GM10248 (cell line): ENCODE results near the gene SFMBT2.

Experiments
- CTCF ChIA-PET: fragments of 300-600 bp; sonication (Branson Sonifier 250); formaldehyde crosslinking; extraction: SDS; loops from one replicate; lab custom pipeline; 2021; ENCODE audit warnings: antibody characterized with exemption; lab: Yijun Ruan, JAX
- POLR2A ChIA-PET: fragments of 350-650 bp; sonication (Branson Sonifier 250); formaldehyde crosslinking; extraction: SDS; loops from one replicate; lab custom pipeline; 2020; ENCODE audit warnings: antibody characterized with exemption; lab: Yijun Ruan, JAX
- DNase-seq: peaks from one replicate; pipeline ENCODE4 v3.0.0; 2012; ENCODE audit errors: extremely low spot score
- CTCF ChIP-seq: IDR thresholded peaks from 2 replicates; pipeline ENCODE4 v1.5.1; 2012; ENCODE audit warnings: mild to moderate bottlenecking, low read depth; ENCODE audit errors: extremely low read depth, missing control alignments, control extremely low read depth

The SFMBT2 gene

GRCh38 chr10:7152982-7153381 lies 257.9 kb downstream of the SFMBT2 start:
- DNase-seq = no peak
- POLR2A ChIA-PET = no interaction called here
- no peak for TF ChIP-seq CTCF
- CTCF ChIA-PET = interaction anchor here (1.1 to 1.3 kb wide), 3 partner anchors 10 to 21 kb away, joined by 3 read pairs; no protein-coding TSS in a partner anchor

- no peak for TF ChIP-seq CTCF
- ChIA-PET CTCF (interaction anchor here (1.1 to 1.3 kb wide), 2 partner anchors 11 to 17 kb away, joined by 3 read pairs; no protein-coding TSS in a partner anchor), POLR2A (no interaction called here)
- DNase-seq = no peak
Observed at GRCh38 chr10:7152341-7152740, 258.5 kb downstream of the SFMBT2 start.

GRCh38 chr10:7151538-7151937 lies 259.3 kb downstream of the SFMBT2 start:
- TF ChIP-seq CTCF = no peak
- ChIA-PET CTCF (no interaction called here), POLR2A (no interaction called here)
- no peak for DNase-seq

GRCh38 chr10:7150349-7150748 lies 260.5 kb downstream of the SFMBT2 start:
- ChIA-PET CTCF (no interaction called here), POLR2A (no interaction called here)

GRCh38 chr10:7146189-7146588 lies 264.6 kb downstream of the SFMBT2 start:
- DNase-seq = no peak
- TF ChIP-seq CTCF = no peak
- ChIA-PET POLR2A (no interaction called here), CTCF (interaction anchor here (1.2 to 1.8 kb wide), 2 partner anchors 12 to 25 kb away, joined by 4 to 6 read pairs; no protein-coding TSS in a partner anchor)

More at GRCh38 chr10:7150349-7150748, 260.5 kb downstream of the SFMBT2 start:
- DNase-seq = no peak
- TF ChIP-seq CTCF = no peak

GRCh38 chr10:7136016-7136415 lies 274.8 kb downstream of the SFMBT2 start:
- no peak for DNase-seq
- TF ChIP-seq CTCF = no peak
- ChIA-PET CTCF (interaction anchor here (2.0 kb wide), 1 partner anchor 15 kb away, joined by 14 read pairs; no protein-coding TSS in a partner anchor), POLR2A (no interaction called here)
